Parathyroid adenoma (tissue), 2 donors: ENCODE measurements around the gene ZNF428.

ENCODE experiments used
- H2AFZ ChIP-seq: fragments of 300-600 bp; sonication (generic); one replicate; pipeline ENCODE4 v1.7.0; 2017; ENCODE audit warnings: antibody characterized with exemption, mild to moderate bottlenecking
- H3K27ac ChIP-seq: fragments of 300-600 bp; sonication (generic); one replicate; pipeline ENCODE4 v1.7.0; 2017
- H3K27me3 ChIP-seq: fragments of 300-600 bp; sonication (generic); one replicate; pipeline ENCODE4 v1.7.0; 2017; ENCODE audit warnings: low read length; ENCODE audit not compliant: control insufficient read depth, insufficient read depth
- H3K36me3 ChIP-seq: fragments of 300-600 bp; sonication (generic); one replicate; pipeline ENCODE4 v1.7.0; 2017; ENCODE audit warnings: low read length; ENCODE audit not compliant: control insufficient read depth, insufficient read depth
- H3K4me1 ChIP-seq: fragments of 300-600 bp; sonication (generic); one replicate; pipeline ENCODE4 v1.7.0; 2017; ENCODE audit warnings: control low read depth
- H3K4me2 ChIP-seq: fragments of 300-600 bp; sonication (generic); one replicate; pipeline ENCODE4 v1.7.0; 2017; ENCODE audit warnings: low read length
- H3K4me3 ChIP-seq: fragments of 300-600 bp; sonication (generic); one replicate; pipeline ENCODE4 v1.7.0; 2017; ENCODE audit warnings: low read depth, low read length
- H3K79me2 ChIP-seq: fragments of 300-600 bp; sonication (generic); one replicate; pipeline ENCODE4 v1.7.0; 2017; ENCODE audit warnings: control low read depth
- H3K9ac ChIP-seq: fragments of 300-600 bp; sonication (generic); one replicate; pipeline ENCODE4 v1.7.0; 2017; ENCODE audit warnings: mild to moderate bottlenecking
- H3K9me3 ChIP-seq: fragments of 300-600 bp; sonication (generic); one replicate; pipeline ENCODE4 v1.7.0; 2017; ENCODE audit warnings: low read length; ENCODE audit not compliant: control insufficient read depth
- TF ChIP-seq, protein P1 (sequence below): fragments of 300-600 bp; sonication (generic); IDR thresholded peaks from one replicate; pipeline ENCODE4 v1.7.0; 2017; ENCODE audit warnings: antibody characterized with exemption, mild to moderate bottlenecking
- donor health status: primary hyperparathyroidism.

Gene ZNF428

DNA sequence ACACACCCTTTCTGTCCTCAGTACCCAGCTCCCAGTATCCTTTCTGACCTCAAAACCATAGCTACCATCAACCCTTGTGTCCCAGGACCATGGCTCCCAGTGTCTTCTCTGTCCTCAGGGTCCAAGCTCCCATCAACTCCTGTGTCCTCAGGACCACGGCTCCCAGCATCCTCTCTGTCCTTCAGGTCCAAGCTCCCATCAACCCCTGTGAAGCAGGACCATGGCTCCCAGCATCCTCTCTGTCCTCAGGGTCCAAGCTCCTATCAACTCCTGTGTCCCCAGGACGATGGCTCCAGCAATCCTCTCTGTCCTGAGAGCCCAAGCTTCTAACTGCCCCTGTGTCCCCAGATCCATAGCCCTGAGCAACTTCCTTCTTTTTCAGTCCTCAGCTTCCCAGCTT, 21.9 kb upstream of the ZNF428 start:
- H3K4me3 ChIP-seq = no peak overlapping the region
- H3K79me2 ChIP-seq = no peaks in the 10 kb centered on the region
- H2AFZ ChIP-seq = no peak overlapping the region
- H3K4me1 ChIP-seq = no peaks in the 10 kb centered on the region
- H3K36me3 ChIP-seq = no peaks in the 10 kb centered on the region
- TF ChIP-seq, protein P1, sequence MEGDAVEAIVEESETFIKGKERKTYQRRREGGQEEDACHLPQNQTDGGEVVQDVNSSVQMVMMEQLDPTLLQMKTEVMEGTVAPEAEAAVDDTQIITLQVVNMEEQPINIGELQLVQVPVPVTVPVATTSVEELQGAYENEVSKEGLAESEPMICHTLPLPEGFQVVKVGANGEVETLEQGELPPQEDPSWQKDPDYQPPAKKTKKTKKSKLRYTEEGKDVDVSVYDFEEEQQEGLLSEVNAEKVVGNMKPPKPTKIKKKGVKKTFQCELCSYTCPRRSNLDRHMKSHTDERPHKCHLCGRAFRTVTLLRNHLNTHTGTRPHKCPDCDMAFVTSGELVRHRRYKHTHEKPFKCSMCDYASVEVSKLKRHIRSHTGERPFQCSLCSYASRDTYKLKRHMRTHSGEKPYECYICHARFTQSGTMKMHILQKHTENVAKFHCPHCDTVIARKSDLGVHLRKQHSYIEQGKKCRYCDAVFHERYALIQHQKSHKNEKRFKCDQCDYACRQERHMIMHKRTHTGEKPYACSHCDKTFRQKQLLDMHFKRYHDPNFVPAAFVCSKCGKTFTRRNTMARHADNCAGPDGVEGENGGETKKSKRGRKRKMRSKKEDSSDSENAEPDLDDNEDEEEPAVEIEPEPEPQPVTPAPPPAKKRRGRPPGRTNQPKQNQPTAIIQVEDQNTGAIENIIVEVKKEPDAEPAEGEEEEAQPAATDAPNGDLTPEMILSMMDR = no peak
- no peak overlapping the region for H3K27ac ChIP-seq
- H3K27me3 ChIP-seq = no peaks in the 10 kb centered on the region
- H3K9ac ChIP-seq = no peak overlapping the region
- H3K9me3 ChIP-seq = no peaks in the 10 kb centered on the region
- H3K4me2 ChIP-seq = no peak overlapping the region

DNA sequence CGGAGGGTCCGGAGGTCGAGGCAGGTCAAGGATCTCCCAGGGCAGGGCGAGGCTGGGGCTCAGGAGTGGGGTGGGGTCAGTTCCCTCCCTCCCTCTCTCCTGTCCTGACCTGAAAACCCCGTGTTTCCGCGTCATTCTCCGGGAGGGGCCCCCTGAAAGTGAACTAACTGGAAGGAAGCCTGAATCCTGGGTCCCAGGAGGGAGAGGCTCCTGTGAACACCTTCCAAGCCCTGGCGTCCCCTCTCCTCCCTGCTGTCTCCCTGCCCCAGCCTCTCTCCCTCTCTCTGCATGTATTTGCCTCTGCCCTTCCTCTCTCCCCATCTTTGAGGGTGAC, 21.0 kb upstream of the ZNF428 start:
- Histone ChIP-seq H3K79me2 (no peaks in the 10 kb centered on the region), H2AFZ (peak overlapping the region; percentile 80), H3K4me2 (peak overlapping the region; percentile 89), H3K27me3 (no peaks in the 10 kb centered on the region), H3K4me1 (peaks cover under 1% of the 10 kb centered on the region), H3K36me3 (no peaks in the 10 kb centered on the region), H3K27ac (no peak overlapping the region), H3K9ac (no peak overlapping the region), H3K9me3 (no peaks in the 10 kb centered on the region), H3K4me3 (peak overlapping the region; percentile 52)
- TF ChIP-seq, protein P1 = no peak

GRCh38 chr19:43639519-43640423, 20.3 kb upstream of the ZNF428 start, which contains the start of gene CADM4:
TSS of gene CADM4 (minus strand) at chr19:43639850. CDS start at chr19:43639790, 60 bp downstream.
- Histone ChIP-seq H3K36me3 (no peaks in the 10 kb centered on the region), H3K4me3 (peak within 1 kb of the TSS; percentile 59), H3K27me3 (no peaks in the 10 kb centered on the region), H3K4me2 (peak within 1 kb of the TSS; percentile 89), H3K4me1 (peaks cover 6% of the 10 kb centered on the region), H2AFZ (peak within 1 kb of the TSS; percentile 80), H3K27ac (peak within 1 kb of the TSS; percentile 13), H3K9ac (no peak within 1 kb of the TSS), H3K9me3 (no peaks in the 10 kb centered on the region), H3K79me2 (peaks cover 4% of the 10 kb centered on the region)
- TF ChIP-seq, protein P1 = no peak

- H3K4me1 ChIP-seq = peaks cover 7% of the 10 kb centered on the region
- peak overlapping the region; percentile 69 for H3K4me2 ChIP-seq
- H3K9me3 ChIP-seq = no peaks in the 10 kb centered on the region
- peaks cover 5% of the 10 kb centered on the region for H3K79me2 ChIP-seq
- peak overlapping the region; percentile 13 for H3K27ac ChIP-seq
- H2AFZ ChIP-seq = no peak overlapping the region
- TF ChIP-seq, protein P1 = no peak
- no peaks in the 10 kb centered on the region for H3K27me3 ChIP-seq
- H3K4me3 ChIP-seq = peak overlapping the region; percentile 59
- H3K9ac ChIP-seq = no peak overlapping the region
- no peaks in the 10 kb centered on the region for H3K36me3 ChIP-seq
Observed at GRCh38 chr19:43638995-43639518, 19.6 kb upstream of the ZNF428 start.
